Measurements from ENCODE around the gene VTI1A. TPM values are rescaled to one million over a fixed set of nuclear protein-coding genes. Genes with fewer than 3 reads are reported as not detected.

VTI1A gene
- total and polyA plus RNA-seq, 2 of the 4 experiments (the other 2 are of a cell fraction) = 9.7 to 24.9 TPM

GRCh38 chr10:112532189-112532588, 85.2 kb downstream of the VTI1A start:
- Histone ChIP-seq H3K4ac (ENCODE audit: low read depth, low read length) (no peak overlapping the region), H3K36me3 (ENCODE audit: control insufficient read depth, insufficient read depth, low read length) (0 out of 2 replicates have a peak, but pooled peaks cover 1% of the 10 kb centered on the region), H4K20me1 (ENCODE audit: insufficient read depth, low read length) (no peaks in the 10 kb centered on the region), H4K8ac (ENCODE audit: low read depth in 2 of 2, low read length in 2 of 2) (no peak overlapping the region), H2BK5ac (ENCODE audit: low read depth, low read length, poor library complexity, severe bottlenecking) (no peak overlapping the region), H3K27ac (ENCODE audit: insufficient read depth, low read length) (no peak overlapping the region), H3K56ac (ENCODE audit: extremely low read depth, insufficient read depth, low read length) (no peak overlapping the region), H3K4me2 (ENCODE audit: low read depth, low read length) (peak overlapping the region; percentile 70), H2BK15ac (ENCODE audit: low read depth, low read length) (no peak overlapping the region), H3K79me1 (ENCODE audit: low read depth in 1 of 2, low read length in 2 of 2) (no peaks in the 10 kb centered on the region), H3K14ac (replicated peaks; ENCODE audit: low read depth, low read length) (no peak overlapping the region), H3K9me3 (ENCODE audit: control insufficient read depth, insufficient read depth, low read length) (no peaks in the 10 kb centered on the region), H3K18ac (ENCODE audit: low read depth, low read length) (no peak overlapping the region), H2AK5ac (ENCODE audit: low read depth, low read length) (no peak overlapping the region), H2BK20ac (ENCODE audit: low read depth, low read length) (no peak overlapping the region), H3K27me3 (ENCODE audit: control insufficient read depth, insufficient read depth, low read length) (no peaks in the 10 kb centered on the region), H2AFZ (replicated peaks; ENCODE audit: low read length, poor library complexity) (no peak overlapping the region), H2AK9ac (replicated peaks; ENCODE audit: low read depth, low read length, poor library complexity) (no peak overlapping the region), H3K4me1 (ENCODE audit: control insufficient read depth, insufficient read depth, low read length) (peaks cover 4% of the 10 kb centered on the region; the same call in 1 of the 2 replicates), H4K91ac (ENCODE audit: insufficient read depth, low read depth, low read length) (no peak overlapping the region), H4K5ac (ENCODE audit: low read depth, low read length) (no peak overlapping the region), H3K9me1 (ENCODE audit: insufficient read depth, low read length) (no peaks in the 10 kb centered on the region), H3K23ac (ENCODE audit: low read depth, low read length) (no peak overlapping the region), H2BK120ac (ENCODE audit: low read depth, low read length) (no peak overlapping the region), H3K4me3 (ENCODE audit: insufficient read depth, low read depth, low read length) (peak overlapping the region; percentile 41; the same call in 1 of the 2 replicates), H3K9ac (ENCODE audit: low read depth, low read length) (no peak overlapping the region; the same call in 1 of the 2 replicates)
- ChIA-PET POLR2A (ENCODE audit: unreplicated experiment) (no interaction called here), CTCF (interaction anchor here (1.1 kb wide), 1 partner anchor 19 kb away, joined by 3 read pairs; no protein-coding TSS in a partner anchor)
- TF ChIP-seq NFE2L2 (IDR thresholded peaks at IDR 0.05; ENCODE audit: low read depth, low read length) (no peak), ELK1 (IDR thresholded peaks at IDR 0.05; ENCODE audit: borderline replicate concordance, low read depth, low read length) (no peak), SMC3 (IDR thresholded peaks at IDR 0.05; ENCODE audit: low read depth, low read length) (no peak), CEBPB (IDR thresholded peaks at IDR 0.05; ENCODE audit: low read depth, low read length) (peak; percentile 49; the same call in 1 of the 2 replicates), MAFK (IDR thresholded peaks at IDR 0.05; ENCODE audit: low read depth, low read length) (peak; percentile 98)
- no CpG with 5 or more reads among the region's 6 CpGs for WGBS, 2 experiments (ENCODE audit: extremely low coverage in 2 of 2, insufficient read length in 1 of 2)
- no TSS peak for BruUV-seq (replicated peaks)
- intact Hi-C loops (cut with micrococcal nuclease) (no loop called here), dilution Hi-C loops (cut with HindIII; ENCODE audit: low sequenced_read_pairs, unreplicated experiment) (no loop called here), in situ Hi-C loops (cut with MboI; ENCODE audit: low sequenced_read_pairs) (no loop called here)
- peak; percentile 47 for DNase-seq
- peak; percentile 46; the same call in 1 of the 2 replicates for ATAC-seq (ENCODE audit: low read depth)

Measured in IMR-90 (cell line).